Lung (tissue), 12 donors: ENCODE measurements around the gene STN1. TPM values are rescaled to one million over a fixed set of nuclear protein-coding genes. Genes with fewer than 3 reads are reported as not detected.
A peak's percentile ranks its signal among the peaks of the same experiment; 100 is the strongest.

Experiments used
- ATAC-seq: fragments of 200-7000 bp; cut with Tn5 transposase; one replicate; pipeline ENCODE4 v1.9.1; 2020; ENCODE audit warnings: moderate number of reproducible peaks; ENCODE audit not compliant: insufficient read depth, low FRiP score
- DNase-seq, 3 donors: peaks; one replicate each; pipeline ENCODE4 v3.0.0-alpha.2; 2013 to 2017
- H3K27ac ChIP-seq, 2 donors: one replicate each; pipeline ENCODE4 v1.5.1; 2013; ENCODE audit warnings: mild to moderate bottlenecking in 2 of 2, moderate library complexity in 2 of 2, control low read depth in 1 of 2, inconsistent platforms in 1 of 2, low read depth in 1 of 2, low read length in 1 of 2
- H3K27me3 ChIP-seq, 3 donors: one replicate each; pipeline ENCODE4 v1.5.1; 2013; ENCODE audit warnings: low read length in 2 of 3; ENCODE audit not compliant: control insufficient read depth in 3 of 3, insufficient read depth in 3 of 3
- H3K36me3 ChIP-seq, 4 donors: one replicate each; pipeline ENCODE4 v1.5.1; 2013; ENCODE audit warnings: low read length in 4 of 4, mild to moderate bottlenecking in 1 of 4, moderate library complexity in 1 of 4; ENCODE audit not compliant: control insufficient read depth in 4 of 4, insufficient read depth in 4 of 4
- H3K4me1 ChIP-seq, 5 donors: one replicate each; pipeline ENCODE4 v1.5.1; 2013; ENCODE audit warnings: low read length in 5 of 5, mild to moderate bottlenecking in 2 of 5, moderate library complexity in 1 of 5; ENCODE audit not compliant: control insufficient read depth in 5 of 5, insufficient read depth in 5 of 5
- H3K4me3 ChIP-seq: one replicate; pipeline ENCODE4 v1.5.1; 2013; ENCODE audit warnings: mild to moderate bottlenecking, control low read depth, moderate library complexity
- H3K9ac ChIP-seq, 2 donors: one replicate each; pipeline ENCODE4 v1.5.1; 2013; ENCODE audit warnings: low read length in 2 of 2, control low read depth in 1 of 2; ENCODE audit not compliant: insufficient read depth in 1 of 2
- H3K9me3 ChIP-seq, 4 donors: one replicate each; pipeline ENCODE4 v1.5.1; 2013; ENCODE audit warnings: low read length in 3 of 4, mild to moderate bottlenecking in 1 of 4, moderate library complexity in 1 of 4; ENCODE audit not compliant: control insufficient read depth in 4 of 4, insufficient read depth in 3 of 4
- CTCF ChIP-seq: IDR thresholded peaks from 2 replicates; pipeline ENCODE4 v1.5.1; 2012; ENCODE audit warnings: mild to moderate bottlenecking; ENCODE audit errors: control extremely low read depth, extremely low read depth
- WGBS, 2 donors: extraction: QIAGEN DNeasy Blood & Tissue Kit; methylation state at CpG; one replicate each; pipeline ENCODE4 v1.1.7; 2013; 5-methylcytosine and 5-hydroxymethylcytosine counted together
- polyA plus RNA-seq, 2 donors: library from polyadenylated mRNA; stranded (reverse); fragments of 200-250 nt; gene quantifications; one replicate each; pipeline ENCODE4 v1.2.1, GENCODE V29; 2013
- total RNA-seq, 2 donors: library from RNA; depleted of rRNA in 1 of 2; stranded (reverse); fragments of >200 nt in 1 of 2; gene quantifications; one replicate each; pipeline ENCODE4 v1.2.1, GENCODE V29; 2014 to 2021
- donor health status: control.
- donor health status: control.
- donor health status: Bipolar disorder and iron deficiency.
- donor health status: healthy.
- donor health status: DM: yes; HTN: yes; CAD: no.

STN1 gene
- total and polyA plus RNA-seq, 4 donors: 26.5 to 43.8 (median 39.1) TPM

GRCh38 chr10:103890194-103890658 lies 27.8 kb downstream of the STN1 start:
- WGBS, 2 donors: 38 to 54% methylated on average over 4 of the region's 4 CpGs
- H3K36me3 ChIP-seq: peaks cover 8 to 36% (median 16%) of the 10 kb centered on the region in 4 donors
- no peak overlapping the region for H3K4me3 ChIP-seq
- ATAC-seq: peak; percentile 67
- H3K9ac ChIP-seq: no peak overlapping the region
- H3K9me3 ChIP-seq: no peaks in the 10 kb centered on the region
- peak overlapping the region; percentile 17 to 84 for H3K27ac ChIP-seq
- peak in 2 of 3 donors; percentile 49 to 77 for DNase-seq
- H3K4me1 ChIP-seq: peaks cover 8 to 53% (median 24%) of the 10 kb centered on the region in 5 donors
- H3K27me3 ChIP-seq: no peaks in the 10 kb centered on the region
- no peak for TF ChIP-seq CTCF

- Histone ChIP-seq H3K27ac (peak overlapping the region in 1 of 2 donors; percentile 82), H3K4me3 (no peak overlapping the region), H3K9me3 (no peaks in the 10 kb centered on the region), H3K4me1 (peaks cover 3 to 43% (median 20%) of the 10 kb centered on the region in 5 donors), H3K27me3 (no peaks in the 10 kb centered on the region), H3K36me3 (peaks cover 8 to 39% (median 18%) of the 10 kb centered on the region in 4 donors), H3K9ac (peak overlapping the region in 1 of 2 donors; percentile 23)
- TF ChIP-seq CTCF: no peak
- WGBS, 2 donors: 52 to 56% methylated on average over 2 of the region's 2 CpGs
- DNase-seq: no peak
- no peak for ATAC-seq
These were observed 28.8 kb downstream of the STN1 start for GRCh38 chr10:103889121-103889720.

GRCh38 chr10:103888113-103888841 lies 29.7 kb downstream of the STN1 start:
- H3K9ac ChIP-seq: peak overlapping the region in 1 of 2 donors; percentile 23
- ATAC-seq: peak; percentile 67
- no peaks in the 10 kb centered on the region for H3K9me3 ChIP-seq
- peaks cover 8 to 39% (median 18%) of the 10 kb centered on the region in 4 donors for H3K36me3 ChIP-seq
- DNase-seq: peak in 2 of 3 donors; percentile 83 to 88
- 14 to 20% methylated on average over 6 of the region's 6 CpGs for WGBS, 2 donors
- peak overlapping the region; percentile 76 to 88 for H3K27ac ChIP-seq
- peaks cover 0 to 34% (median 11%) of the 10 kb centered on the region in 5 donors for H3K4me1 ChIP-seq
- H3K4me3 ChIP-seq: no peak overlapping the region
- TF ChIP-seq CTCF: peak; percentile 83
- H3K27me3 ChIP-seq: no peaks in the 10 kb centered on the region
